Measurements from ENCODE around the gene BOK.

BOK gene

DNA sequence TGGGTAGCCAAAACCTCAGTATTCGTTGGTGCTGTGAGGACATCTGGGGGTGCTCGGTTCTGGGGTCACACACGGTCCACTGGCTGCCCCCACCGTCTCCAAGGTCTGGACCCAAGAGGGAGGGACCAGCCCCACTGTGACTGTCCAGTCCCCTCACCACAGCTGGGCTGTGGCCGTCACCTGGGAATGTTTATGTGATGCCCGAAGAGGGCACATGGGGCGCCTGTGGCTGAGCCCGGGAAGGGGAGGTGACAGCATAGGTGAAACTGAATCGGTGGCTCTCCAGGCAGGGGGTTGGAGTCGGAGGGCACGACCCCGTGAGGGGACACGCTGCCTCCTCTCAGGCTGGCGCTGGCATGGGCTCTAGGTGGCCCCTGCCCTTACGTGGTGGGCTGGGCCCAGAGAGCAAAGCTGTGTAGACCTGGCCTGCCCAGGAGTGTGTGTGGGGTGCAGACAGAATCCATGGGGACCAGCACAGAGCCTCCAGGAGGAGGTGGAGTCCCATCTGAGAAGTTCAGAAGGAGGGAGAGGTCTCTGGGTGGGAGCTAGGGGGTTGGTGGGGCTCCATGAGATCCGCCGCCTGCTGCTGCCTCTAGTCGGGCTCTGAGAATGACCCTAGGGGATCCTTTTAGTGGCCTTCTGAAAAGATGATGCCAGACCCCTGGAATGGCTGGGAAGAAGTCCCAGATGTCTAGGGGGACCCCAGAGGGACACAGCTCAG lies 1.8 kb downstream of the BOK start:
- FAIRE-seq (no peak), DNase-seq (ENCODE audit: insufficient read length, low spot score) (no peak)
- TF ChIP-seq, protein P1, sequence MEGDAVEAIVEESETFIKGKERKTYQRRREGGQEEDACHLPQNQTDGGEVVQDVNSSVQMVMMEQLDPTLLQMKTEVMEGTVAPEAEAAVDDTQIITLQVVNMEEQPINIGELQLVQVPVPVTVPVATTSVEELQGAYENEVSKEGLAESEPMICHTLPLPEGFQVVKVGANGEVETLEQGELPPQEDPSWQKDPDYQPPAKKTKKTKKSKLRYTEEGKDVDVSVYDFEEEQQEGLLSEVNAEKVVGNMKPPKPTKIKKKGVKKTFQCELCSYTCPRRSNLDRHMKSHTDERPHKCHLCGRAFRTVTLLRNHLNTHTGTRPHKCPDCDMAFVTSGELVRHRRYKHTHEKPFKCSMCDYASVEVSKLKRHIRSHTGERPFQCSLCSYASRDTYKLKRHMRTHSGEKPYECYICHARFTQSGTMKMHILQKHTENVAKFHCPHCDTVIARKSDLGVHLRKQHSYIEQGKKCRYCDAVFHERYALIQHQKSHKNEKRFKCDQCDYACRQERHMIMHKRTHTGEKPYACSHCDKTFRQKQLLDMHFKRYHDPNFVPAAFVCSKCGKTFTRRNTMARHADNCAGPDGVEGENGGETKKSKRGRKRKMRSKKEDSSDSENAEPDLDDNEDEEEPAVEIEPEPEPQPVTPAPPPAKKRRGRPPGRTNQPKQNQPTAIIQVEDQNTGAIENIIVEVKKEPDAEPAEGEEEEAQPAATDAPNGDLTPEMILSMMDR (IDR thresholded peaks at IDR 0.05; ENCODE audit: insufficient read depth, missing control alignments) = no peak

DNA sequence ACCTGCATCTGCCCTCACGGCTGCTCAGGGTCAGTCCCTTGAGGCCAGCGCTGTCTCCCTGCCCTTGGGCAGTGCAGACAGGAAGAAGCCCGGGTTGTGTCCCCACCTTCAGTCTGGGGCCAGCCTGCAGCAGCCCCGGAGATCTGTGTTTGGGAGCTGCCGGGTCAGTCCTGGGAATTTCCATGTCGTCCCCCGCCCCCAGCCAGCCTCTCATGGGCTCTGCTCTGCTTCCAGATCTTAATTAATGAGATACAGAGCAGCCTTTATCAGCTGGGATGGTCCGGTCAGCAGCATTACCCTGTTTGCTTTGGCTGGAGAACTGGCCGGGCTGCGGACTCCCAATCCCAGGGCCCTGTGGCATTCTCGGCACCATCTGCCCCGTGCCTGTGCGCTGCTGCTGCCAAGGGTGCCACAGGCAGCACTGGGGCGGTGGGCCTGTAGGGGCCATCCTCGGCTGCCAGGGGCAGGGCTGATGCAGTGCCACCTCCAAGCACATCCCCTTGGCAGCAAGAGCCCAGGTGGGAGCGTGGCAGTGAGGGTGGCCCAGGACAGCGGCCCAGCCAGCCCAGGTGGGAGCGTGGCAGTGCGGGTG lies 2.4 kb downstream of the BOK start:
- FAIRE-seq = no peak
- DNase-seq (ENCODE audit: insufficient read length, low spot score) = no peak
- TF ChIP-seq, protein P1 (IDR thresholded peaks at IDR 0.05; ENCODE audit: insufficient read depth, missing control alignments) = no peak

DNA sequence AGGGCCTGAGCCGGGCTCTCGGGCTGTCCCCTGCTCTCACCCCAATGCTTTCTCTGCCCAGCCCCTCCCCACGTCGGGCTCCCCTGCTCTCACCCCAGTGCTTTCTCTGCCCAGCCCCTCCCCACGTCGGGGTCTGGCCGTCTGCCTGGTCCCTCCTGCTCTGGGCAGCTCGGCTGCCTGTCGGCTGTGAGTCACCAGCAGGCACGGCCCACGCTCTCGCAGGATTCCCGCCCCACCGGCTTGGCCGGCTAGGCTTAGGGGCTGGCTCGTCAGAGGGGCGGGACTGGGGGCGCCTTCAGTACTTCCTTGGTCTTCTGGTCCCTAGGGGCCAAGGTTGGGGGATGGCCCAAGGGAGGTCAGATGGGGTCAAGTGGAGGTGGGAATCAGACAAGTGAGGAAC lies 3.3 kb downstream of the BOK start:
- DNase-seq (ENCODE audit: insufficient read length, low spot score) (no peak), FAIRE-seq (no peak)
- TF ChIP-seq, protein P1 (IDR thresholded peaks at IDR 0.05; ENCODE audit: insufficient read depth, missing control alignments) = no peak

DNA sequence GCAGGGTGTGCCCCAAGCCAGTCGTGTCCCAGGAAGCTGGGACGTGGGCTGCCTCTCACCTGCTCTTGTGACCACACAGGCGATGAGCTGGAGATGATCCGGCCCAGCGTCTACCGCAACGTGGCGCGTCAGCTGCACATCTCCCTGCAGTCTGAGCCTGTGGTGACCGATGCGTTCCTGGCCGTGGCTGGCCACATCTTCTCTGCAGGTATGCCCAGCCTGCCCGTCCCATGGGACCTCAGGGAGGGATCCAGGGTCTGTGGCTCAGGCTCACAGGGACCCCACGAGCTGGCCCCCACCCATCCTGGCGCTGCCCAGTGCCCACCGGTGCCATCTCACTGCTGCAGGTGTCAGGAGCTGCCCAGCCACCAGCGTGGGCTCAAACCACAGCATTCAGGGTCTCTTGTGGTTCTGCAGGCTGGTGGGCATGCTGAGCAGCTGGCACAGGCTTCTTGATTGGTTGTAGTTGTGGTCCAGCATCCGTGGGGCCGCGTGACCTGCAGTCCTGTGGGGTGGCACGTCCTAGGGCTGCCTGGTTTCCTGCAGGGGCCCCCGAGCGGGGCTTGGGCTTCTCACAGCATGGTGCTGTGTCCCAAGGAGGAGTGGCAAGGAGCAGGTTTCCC lies 3.8 kb downstream of the BOK start:
- DNase-seq (ENCODE audit: insufficient read length, low spot score) (no peak), FAIRE-seq (no peak)
- TF ChIP-seq, protein P1 (IDR thresholded peaks at IDR 0.05; ENCODE audit: insufficient read depth, missing control alignments) = no peak

DNA sequence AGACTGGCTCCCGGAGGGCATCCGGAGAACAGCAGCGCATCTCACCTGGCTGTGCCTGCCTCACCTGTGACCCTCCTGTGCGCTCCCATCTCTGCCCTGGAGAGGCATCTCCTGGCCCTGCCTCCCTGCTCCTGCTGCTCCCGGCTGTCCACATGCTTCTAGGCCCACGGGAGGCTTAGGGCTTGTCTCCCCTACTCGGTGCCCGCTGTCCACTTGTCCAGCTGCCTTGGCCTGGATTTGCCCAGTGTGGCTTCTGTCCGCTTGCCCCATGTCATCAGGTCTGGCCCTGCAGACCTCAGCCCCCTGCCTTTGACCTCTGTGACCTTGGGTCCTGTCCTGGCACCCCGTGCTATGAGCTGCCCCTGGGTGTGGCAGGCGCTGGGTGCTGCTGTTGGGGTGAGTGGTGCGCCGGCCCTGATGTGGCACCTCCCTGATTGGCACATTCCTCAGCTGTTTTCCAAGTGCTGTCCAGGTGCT lies 4.5 kb downstream of the BOK start:
- TF ChIP-seq, protein P1 (IDR thresholded peaks at IDR 0.05; ENCODE audit: insufficient read depth, missing control alignments) = no peak
- DNase-seq (ENCODE audit: insufficient read length, low spot score) = no peak
- FAIRE-seq = no peak

DNA sequence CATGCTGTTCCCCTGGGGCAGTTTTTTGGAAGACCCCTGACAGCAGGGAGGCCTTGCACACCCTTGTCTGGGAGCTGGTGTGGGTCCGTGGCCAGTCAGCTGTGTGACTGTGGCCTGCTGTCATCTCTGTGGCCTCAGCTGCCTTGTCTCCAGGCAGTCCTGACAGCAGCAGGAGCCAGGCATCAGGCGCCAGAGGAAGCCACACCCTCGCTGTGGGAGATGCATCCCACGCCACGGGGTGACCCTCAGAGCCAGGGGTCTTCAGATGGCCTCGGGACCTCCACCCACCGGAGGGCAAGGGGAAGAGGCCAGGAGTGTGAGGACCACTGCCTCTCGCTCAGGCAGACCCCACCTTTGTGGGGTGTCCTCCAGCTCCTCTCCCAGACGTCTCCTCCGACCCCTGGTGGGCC lies 5.0 kb downstream of the BOK start:
- no peak for FAIRE-seq
- TF ChIP-seq, protein P1 (IDR thresholded peaks at IDR 0.05; ENCODE audit: insufficient read depth, missing control alignments) = no peak

More for the DNA sequence above, 5.0 kb downstream of the BOK start:
- no peak for DNase-seq (ENCODE audit: insufficient read length, low spot score)
